ENCODE results near the gene APOO.

Gene APOO

DNA sequence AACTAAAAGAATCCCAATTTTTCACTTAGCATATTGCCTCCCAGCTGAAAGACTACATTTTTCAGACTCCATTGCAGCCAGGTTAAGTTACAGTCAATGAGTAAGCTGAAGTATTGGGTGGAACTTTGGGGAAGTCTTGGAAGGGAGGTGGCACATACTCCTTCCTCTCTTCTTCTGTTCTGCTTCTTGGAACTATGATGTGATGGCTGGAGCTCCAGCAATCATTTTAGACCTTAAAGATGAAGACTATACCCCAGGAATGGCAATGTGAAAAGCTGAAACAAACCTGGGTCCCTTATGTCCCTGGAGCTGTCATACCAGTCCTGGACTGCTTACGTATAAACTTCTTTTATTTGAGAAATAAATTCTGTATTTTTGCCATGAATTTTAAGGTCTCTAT lies 93.9 kb downstream of the APOO start:
- DNase-seq = no peak

DNA sequence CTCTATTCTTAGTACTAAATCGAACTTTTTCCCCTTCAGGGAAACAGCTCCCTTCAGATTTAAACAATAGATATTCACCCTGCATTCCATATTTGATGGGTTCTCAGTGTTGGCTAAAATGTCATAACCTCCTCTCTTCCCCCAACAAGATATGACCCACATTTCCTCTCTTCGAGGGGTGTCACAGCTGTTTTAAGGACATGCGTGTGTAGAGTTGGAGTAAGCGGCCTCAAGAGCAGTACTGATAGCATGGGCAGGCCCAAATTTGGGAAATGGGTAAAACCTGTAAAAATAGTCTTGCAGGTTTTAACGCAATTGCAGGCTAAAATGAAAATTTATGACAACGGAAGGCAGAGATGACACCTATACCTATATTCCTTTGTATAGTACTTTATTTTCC lies 96.1 kb downstream of the APOO start:
- DNase-seq = no peak

DNA sequence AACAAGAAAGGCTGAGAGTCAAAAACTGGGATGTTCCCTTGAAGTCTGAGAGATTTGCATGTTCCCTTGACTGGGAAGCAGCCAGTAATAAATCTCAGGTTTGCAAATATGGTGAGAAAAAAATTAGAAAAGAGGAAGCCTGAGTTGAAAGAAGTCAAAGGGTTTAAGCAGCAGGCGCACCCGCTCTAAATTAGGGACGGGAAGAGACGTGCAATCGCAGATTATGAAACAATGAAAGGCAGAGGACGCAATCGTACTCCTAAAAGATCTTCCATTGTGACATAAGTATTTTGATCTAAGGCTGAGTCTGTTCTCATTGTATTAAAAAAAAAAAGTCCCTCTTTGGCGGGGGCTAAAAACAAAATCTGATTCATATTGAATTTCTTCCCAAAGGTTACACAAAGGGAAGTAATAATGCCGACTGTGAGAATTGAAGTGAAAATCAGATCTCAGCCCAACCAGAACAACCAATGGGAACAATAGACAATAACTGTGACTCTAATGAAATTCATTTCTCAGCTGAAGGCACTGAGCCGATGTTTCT lies 96.6 kb downstream of the APOO start:
- DNase-seq = no peak

DNA sequence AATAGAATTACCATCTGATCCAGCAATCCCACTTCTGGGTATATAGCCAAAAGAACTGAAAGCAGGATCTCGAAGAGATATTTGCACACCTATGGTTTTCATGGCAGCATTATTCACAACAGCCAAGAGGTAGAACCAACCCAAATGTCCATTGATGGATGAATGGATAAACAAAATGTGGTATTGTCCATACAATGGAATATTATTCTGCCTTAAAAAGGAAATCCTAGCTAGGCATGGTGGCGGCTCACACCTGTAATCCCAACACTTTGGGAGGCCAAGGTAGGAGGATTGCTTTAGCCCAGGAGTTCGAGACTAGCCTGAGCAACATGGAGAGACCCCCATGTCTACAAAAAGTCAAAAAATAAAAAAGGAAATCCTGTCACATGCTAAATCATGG lies 97.5 kb downstream of the APOO start:
- no peak for DNase-seq

DNA sequence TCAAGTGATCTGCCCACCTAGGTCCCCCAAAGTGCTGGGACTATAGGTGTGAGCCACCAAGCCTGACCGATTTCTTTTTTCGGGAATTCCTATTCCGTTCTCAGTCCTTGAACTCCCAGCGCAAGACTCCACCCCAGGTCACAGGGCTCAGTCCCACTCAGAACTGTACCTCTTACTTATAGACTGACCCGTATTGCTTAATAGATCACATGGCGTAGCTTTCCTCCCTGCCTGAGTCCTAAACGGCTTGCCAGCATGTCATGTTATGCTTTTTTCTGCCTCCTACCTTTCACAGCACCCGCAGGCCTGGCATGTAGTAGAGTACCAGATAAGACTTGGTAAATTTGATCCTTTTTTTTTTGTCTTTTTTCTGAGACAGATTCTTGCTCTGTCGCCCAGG lies 102.3 kb downstream of the APOO start:
- DNase-seq = no peak

DNA sequence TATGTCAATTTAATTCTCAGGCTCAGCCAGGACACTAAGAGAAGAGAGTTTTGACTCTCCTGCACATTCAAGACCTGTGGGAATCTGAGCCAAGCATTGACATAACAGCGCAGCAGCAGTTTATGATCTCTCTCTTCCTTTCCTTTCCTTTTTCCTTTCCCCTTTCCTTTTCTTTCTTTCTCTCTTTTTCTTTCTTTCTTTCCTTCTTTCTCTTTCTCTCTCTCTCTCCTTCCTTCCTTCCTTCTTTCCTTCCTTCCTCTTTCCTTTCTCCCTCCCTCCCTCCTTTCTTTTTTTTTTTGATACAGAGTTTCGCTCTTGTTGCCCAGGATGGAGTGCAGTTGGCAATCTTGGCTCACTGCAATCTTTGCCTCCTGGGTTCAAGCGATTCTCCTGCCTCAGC lies 103.2 kb downstream of the APOO start:
- DNase-seq = no peak

DNA sequence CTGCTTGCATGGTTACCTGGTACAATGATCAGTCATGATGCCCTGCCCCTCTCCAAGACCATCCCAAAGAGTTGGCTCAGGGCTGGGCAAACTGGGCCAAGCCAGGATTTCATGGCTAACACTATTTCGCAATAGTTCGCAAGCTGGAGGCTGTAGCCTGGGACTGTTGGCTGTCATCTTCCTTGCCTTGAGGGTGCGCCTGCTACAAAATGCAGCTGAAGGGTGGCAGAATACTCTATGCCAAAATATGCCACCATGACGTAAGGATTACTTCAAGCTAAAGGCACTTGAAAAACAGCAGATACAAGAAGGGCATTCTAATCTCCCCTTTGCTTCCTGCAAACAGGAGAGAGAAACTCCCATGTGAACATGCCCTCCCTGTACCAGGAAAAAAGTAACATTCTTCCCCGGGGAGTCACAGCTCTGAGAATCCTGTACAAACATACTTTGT lies 103.8 kb downstream of the APOO start:
- DNase-seq = no peak

DNA sequence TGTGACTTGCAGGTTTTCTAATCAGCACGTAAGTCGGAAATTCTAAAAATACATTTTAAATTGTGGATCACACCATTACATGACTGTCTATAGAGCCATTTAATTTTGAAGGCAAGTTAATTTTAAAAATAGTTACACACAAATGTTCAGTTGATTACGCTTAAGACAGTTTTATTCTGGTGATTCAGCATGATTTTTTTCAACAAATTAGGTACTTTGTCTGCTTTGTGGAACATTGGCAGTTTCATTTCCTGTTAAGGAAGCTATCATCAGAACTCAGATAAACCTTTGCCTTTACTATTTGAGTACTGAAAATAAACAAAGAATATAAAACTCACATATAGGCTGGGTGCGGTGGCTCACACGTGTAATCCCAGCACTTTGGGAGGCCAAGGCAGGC lies 105.3 kb downstream of the APOO start:
- DNase-seq = no peak

DNA sequence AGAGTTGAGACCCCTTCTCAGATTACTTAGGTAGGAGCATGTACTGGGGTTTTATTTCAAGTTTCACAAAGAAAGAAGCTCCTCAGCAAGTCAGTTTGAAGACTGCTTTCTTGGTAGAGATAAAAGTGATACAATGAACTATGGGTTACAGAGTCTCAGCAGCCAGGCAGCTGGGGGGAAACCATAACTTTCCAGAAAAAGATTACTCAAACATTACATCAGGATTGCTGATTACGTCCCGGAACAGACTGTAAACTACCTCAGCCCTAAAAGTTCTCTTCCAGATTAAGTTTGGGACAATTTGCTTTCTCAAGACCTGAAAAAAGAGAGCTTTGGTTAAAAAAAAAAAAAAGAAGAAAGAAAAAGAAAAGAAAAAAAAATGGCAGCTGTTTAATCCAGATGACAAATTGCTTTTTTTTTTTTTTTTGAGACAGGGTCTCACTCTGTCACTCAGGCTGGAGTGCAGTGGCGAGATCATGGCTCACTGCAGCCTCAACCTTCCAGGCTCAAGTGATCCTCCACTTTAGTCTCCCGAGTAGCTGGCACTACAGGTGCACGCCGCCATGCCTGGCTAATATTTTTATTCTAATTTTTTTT lies 108.2 kb downstream of the APOO start:
- no peak for DNase-seq

DNA sequence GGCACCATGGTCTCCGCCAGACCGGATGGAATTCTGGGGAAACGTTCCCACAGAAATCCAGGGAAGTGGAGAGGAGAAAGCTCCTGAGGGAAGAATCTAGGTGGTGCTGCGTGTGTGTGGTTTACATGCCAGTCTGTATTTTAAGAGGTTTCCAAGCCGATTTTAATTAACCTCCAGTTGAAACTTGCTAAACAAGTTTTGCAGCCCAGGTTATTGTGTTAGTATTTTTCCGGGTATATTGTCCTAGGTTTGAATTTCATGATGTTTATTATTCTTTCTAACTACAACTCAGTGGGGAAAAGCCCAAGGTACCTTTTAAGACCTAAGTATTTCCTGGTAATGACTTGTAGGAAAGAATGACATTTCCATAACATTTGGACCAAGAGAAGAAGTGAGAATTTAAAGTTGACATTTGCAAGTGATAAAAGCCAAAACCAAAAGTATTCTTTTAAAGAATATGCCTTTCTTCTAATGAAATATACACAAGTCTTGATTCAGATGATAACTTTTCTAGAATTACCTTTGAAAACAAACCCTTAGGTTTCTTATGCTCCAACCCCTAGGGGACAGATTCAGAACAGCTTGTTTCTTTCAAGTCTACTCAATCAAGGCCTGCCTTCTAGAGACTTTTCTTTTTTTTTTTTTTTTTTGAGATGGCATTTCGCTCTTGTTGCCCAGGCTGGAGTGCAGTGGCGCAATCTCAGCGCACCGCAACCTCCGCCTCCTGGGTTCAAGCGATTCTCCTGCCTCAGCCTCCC lies 110.2 kb downstream of the APOO start:
- no peak for DNase-seq

DNA sequence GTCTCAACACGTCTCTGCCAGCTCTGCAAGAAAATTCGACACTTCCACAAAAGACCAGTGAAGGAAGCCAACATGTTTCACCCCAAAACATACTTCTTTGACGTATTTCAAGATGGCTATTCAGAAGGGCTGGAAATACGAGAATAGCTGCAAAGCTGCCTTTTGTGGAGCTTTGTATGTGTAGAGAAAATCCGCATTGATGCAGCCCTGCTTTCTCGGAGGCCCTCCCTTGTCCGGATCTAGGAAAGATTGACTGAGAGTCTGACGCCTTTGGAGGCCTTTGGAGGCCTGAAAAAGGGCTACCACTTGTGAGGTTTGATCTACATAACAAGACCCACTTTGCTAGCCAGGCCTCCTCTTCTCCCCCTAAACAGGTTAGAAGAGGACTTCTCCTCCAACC lies 112.5 kb downstream of the APOO start:
- no peak for DNase-seq

DNA sequence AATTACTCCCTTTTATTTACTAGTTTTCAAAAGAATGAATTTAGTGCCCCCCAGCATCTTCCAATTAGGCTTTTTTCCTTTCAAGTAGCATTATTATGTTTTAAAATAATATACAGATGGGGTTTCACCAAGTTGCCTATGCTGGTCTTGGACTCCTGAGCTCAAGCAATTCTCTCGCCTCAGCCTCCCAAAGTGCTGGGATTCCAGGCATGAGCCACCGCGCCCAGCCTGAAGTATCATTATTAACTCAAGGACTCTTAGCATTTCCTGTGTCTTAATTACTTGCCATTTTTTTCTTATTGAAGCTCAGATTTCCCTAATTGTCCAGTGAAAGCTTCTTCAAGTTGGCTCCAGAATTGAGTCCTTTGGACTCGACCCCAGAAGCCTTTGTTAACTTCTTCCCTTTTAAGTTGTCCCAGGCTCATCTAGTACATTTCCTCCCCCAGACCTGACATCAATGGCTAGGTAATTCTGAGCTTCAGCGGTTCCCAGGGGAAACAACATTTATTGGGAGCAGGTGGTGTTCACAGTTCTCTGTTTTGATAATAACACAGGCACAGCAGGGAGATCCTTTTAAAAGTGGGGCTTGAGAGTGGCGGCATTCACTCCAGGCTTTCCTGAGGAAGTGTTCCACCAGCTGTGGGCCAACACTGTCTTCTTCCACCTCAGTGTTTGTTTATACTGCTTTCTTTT lies 114.7 kb downstream of the APOO start:
- peak; percentile 38 to 75 for DNase-seq

DNA sequence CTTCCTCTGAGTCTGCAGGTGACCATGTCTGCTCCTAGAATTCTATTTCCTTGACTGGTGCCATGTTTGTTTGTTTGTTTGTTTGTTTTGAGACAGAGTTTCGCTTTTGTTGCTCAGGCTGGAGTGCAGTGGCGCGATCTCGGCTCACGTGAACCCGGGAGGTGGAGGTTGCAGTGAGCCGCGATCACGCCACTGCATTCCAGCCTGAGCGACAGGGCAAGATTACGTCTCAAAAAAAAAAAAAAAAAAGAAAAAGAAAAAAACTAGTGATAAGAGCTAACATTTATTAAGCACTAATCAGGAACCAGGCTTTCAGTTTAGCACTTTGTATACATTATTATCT lies 117.6 kb downstream of the APOO start:
- DNase-seq = no peak

DNA sequence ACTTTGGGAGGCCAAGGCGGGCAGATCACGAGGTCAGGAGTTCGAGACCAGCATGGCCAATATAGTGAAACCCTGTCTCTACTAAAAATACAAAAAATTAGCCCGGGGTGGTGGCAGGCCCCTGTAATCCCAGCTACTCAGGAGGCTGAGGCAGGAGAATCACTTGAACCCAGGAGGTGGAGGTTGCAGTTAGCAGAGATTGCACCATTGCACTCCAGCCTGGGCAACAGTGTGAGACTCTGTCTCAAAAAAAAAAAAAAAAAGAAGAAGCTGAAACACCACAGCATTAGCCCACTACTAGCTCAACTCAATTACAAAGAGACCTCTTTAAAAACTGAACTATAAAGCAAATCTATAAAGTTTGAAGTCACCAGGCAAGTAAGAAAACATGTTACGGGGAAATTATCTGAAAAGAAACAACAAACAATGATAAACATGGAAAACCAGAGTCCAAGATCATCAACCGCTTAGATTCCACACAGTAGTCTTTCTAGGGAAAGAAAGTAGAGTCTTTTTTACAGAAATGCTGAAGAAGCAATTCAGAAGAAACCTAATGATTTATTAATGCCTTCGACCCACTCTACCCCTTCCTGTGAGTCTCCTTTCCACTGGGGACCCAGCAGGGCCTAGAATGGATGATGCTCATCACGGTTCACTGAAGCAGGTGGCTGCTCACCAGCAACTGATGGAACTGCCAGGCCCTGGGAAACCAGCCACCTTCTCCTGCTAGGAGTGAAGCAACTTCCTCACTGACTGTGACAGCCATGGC lies 118.2 kb downstream of the APOO start:
- DNase-seq = no peak

DNA sequence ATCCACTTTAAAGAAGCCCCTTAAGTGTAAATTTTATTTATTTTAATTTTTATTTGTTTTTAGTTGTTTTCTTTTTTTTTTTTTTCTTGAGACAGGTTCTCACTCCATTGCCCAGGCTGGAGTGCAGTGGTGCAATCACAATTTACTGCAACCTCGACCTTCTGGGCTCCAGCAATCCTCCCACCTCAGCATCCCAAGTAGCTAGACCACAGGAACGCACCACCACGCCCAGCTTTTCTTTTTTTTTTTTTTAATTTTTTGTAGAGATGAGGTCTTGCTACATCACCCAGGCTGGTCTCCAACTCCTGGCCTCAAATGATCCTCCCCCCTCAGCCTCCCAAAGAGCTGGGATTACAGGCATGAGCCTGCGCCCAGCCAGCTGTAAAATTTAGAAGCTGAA lies 118.8 kb downstream of the APOO start:
- no peak for DNase-seq

DNA sequence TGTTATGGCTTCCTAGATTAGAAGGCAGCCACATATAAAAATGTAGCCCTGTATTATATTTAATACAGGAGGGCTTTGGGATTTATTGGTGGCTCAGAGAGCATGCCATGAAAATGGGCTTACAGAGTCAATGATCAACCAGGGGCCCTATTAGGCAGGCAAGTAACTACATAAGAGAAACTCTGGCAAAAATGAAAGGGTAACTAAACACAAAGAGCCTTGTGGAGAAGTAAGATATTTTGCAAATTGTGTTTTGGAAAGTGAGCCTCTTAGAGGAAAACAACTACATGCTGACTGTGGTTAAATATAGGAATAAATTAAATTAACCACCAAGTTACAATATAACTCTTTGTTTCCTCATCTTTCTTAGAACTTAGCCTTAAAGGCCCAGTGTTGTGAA lies 119.2 kb downstream of the APOO start:
- DNase-seq = no peak

DNA sequence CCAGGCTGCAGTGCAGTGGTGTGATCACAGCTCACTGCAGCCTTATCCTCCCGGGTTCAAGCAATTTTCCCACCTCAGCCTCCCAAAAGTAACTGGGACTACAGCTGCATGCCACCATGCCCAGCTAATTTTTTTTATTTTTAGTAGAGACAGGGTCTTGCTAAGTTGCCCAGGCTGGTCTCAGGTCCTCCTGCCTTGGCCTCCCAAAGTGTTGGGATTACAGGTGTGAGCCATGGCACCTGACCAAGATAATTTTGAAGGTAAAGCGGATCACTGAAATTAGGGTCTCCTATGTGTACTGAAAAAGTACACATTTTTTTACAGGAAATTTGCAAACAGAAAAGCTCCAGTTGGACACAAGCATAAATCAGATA lies 120.0 kb downstream of the APOO start:
- no peak for DNase-seq

DNA sequence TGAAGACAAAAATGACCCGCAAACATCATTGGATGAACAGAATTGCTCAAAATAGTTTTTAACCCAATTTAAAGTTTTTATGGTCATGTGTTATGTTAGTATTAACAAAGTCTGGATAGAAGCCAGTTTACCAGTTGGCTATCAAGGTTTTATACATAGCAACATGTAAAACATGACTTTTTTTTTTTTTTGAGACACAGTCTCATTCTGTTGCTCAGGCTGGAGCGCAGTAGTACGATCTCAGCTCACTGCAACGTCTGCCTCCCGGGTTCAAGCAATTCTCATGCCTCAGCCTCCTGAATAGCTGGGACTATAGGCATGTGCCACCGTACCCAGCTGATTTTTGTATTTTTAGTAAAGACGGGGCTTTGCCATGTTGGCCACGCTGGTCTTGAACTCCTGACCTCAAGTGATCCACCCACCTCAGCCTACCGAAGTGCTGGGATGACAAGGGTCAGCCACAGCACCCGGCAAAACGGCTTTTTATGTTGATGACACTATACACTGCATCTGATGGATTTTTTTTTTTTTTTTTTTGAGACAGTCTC lies 121.4 kb downstream of the APOO start:
- no peak for DNase-seq

DNA sequence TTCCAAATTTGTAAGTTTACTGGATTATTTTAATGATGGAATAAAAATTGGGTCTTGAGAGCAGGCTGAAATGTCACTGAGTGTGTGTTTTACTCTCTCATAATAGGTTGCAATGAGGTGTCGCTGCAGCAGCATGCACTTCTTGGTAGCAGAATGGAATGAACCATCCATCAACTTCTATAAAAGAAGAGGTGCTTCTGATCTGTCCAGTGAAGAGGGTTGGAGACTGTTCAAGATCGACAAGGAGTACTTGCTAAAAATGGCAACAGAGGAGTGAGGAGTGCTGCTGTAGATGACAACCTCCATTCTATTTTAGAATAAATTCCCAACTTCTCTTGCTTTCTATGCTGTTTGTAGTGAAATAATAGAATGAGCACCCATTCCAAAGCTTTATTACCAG lies 122.2 kb downstream of the APOO start:
- no peak for DNase-seq

DNA sequence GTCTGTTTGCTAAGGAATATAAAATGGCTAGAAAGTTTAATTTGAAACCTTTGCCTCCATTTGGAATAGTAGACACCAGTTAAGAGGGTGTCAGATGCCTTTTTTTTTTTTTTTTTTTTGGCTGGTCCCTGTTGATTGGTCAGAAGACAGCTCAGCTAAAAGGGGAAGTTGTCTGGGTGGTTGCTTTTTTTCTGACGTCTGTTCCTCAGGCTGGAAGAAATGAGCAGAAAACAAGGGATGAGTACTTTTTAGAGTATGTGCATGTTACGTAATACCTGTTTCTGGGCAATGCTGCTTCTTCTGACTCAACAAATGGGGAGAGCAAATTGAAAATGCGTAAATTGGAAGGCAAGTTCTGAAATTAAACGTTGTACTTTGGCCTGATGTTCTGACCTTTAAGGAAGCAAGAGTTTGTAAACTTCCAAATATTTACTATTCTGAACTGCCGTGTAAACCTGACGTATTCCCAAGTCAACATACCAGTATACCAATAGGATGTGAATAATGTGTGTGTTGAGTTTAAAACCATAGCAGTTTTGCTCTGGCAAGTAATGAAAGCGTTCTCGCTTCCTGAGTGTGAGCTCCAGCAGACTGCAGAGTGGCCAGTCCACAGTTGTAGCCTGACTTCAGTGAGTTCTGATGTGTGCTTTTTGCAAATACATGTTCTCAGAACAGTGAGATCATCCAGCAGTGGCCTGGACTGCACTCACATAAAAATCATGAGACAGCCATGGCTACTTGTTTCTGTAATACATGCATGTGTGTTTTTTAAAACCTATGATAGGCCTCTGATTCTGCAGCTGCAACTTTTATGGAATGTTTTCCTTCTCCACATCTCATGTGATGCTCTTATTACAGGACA lies 123.0 kb downstream of the APOO start:
- DNase-seq = no peak

DNA sequence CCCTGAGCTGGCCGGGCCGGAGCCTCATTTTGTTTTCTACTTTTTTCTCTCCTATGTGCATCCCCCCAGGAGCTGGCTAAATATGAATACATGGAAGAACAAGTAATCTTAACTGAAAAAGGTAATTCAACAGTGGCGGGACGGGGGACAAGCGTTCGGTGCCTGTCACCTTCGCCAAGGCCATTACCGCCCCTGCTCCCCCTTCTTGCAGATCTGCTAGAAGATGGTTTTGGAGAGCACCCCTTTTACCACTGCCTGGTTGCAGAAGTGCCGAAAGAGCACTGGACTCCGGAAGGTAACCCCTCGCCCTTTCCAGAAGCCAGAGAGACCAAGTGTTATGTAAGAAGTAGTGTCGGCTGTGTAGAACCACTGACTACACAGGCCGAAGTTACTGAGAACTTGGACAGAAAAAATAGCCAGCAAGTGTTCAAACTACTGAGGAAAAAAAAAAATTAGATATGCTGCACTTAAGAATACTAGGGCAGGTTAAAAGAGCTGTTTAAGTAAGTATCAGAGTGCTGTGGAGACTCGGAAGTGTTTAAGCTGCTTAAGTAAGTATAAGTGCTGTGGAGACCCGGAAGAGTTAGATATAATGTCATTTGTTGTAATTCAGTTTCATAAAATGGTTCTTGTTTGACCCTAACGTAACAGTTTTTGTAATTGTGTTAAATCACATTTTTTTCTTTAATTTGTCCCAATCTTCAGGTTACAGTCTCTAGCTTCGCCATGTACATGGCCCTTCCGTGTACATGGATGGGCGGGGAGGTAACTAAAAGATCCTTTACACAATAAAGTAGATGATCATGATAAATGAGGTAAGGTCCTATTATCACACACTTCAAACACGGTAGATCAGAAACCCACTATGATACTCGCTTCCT lies 123.9 kb downstream of the APOO start:
- DNase-seq = no peak

Data from NCI-H2081 (cell line).